IPS-11a (cell line): ENCODE measurements around the gene STX10.

Source experiments
- H3K4me3 ChIP-seq: one replicate; pipeline ENCODE4 v1.5.1; 2013; ENCODE audit warnings: low read depth, low read length, control low read depth

The STX10 gene

GRCh38 chr19:13146763-13147563 lies 3.2 kb downstream of the STX10 start:
- no peak overlapping the region for H3K4me3 ChIP-seq

- no peak overlapping the region for H3K4me3 ChIP-seq
Observed at GRCh38 chr19:13139633-13140311, 10.4 kb downstream of the STX10 start.

GRCh38 chr19:13138916-13139198 lies 11.3 kb downstream of the STX10 start:
- H3K4me3 ChIP-seq = no peak overlapping the region

- no peak overlapping the region for H3K4me3 ChIP-seq
Observed at GRCh38 chr19:13138171-13138915, 11.8 kb downstream of the STX10 start.

GRCh38 chr19:13137290-13137794 lies 12.8 kb downstream of the STX10 start:
- H3K4me3 ChIP-seq = no peak overlapping the region

- H3K4me3 ChIP-seq = no peak overlapping the region
Observed at GRCh38 chr19:13135068-13136062, 14.8 kb downstream of the STX10 start.

- no peak overlapping the region for H3K4me3 ChIP-seq
Observed at GRCh38 chr19:13134626-13135025, 15.5 kb downstream of the STX10 start.

- no peak overlapping the region for H3K4me3 ChIP-seq
Observed at GRCh38 chr19:13133241-13133870, 16.8 kb downstream of the STX10 start.

- no peak overlapping the region for H3K4me3 ChIP-seq
Observed at GRCh38 chr19:13132471-13133180, 17.5 kb downstream of the STX10 start.

- H3K4me3 ChIP-seq = no peak overlapping the region
Observed at GRCh38 chr19:13130886-13131490, 19.2 kb downstream of the STX10 start.

- no peak overlapping the region for H3K4me3 ChIP-seq
Observed at GRCh38 chr19:13129384-13129783, 20.8 kb downstream of the STX10 start.

GRCh38 chr19:13128583-13128982 lies 21.6 kb downstream of the STX10 start:
- H3K4me3 ChIP-seq = no peak overlapping the region

- H3K4me3 ChIP-seq = no peak overlapping the region
Observed at GRCh38 chr19:13127811-13128575, 22.2 kb downstream of the STX10 start.

GRCh38 chr19:13127051-13127450 lies 23.1 kb downstream of the STX10 start:
- H3K4me3 ChIP-seq = no peak overlapping the region

- H3K4me3 ChIP-seq = no peak overlapping the region
Observed at GRCh38 chr19:13122980-13123957, 26.9 kb downstream of the STX10 start.

GRCh38 chr19:13122275-13122878 lies 27.8 kb downstream of the STX10 start:
- H3K4me3 ChIP-seq = no peak overlapping the region
